Naive thymus-derived CD4-positive, alpha-beta T cell (primary cell): ENCODE data around the gene CNGA1. TPM values are rescaled to one million over a fixed set of nuclear protein-coding genes. Genes with fewer than 3 reads are reported as not detected.
"Not testable (repeated sequence)": the region's sequence is repeated elsewhere in the genome, so short reads cannot be mapped to it uniquely, and the experiment has no call there.

ENCODE experiments used
- ATAC-seq: fragments of 150-1000 bp; cut with Tn5 transposase; 2 replicates; pipeline ENCODE4 v1.10.0; 2021; ENCODE audit warnings: mild to moderate bottlenecking, moderate library complexity
- CTCF ChIA-PET: fragments of 350-600 bp; sonication (Branson Sonifier 250); formaldehyde crosslinking; loops from one replicate; lab custom pipeline; 2021; ENCODE audit warnings: antibody characterized with exemption; lab: Charles Lee
- POLR2A ChIA-PET: fragments of 350-600 bp; sonication (Branson Sonifier 250); formaldehyde crosslinking; loops from one replicate; lab custom pipeline; 2021; ENCODE audit warnings: antibody characterized with exemption, inconsistent platforms; lab: Charles Lee
- DNase-seq, 9 donors: peaks; one replicate each; pipeline versions ENCODE4 v3.0.0 to v3.0.0-alpha.2; 2020 to 2022; ENCODE audit warnings: mixed read lengths in 1 of 9
- H3K27ac ChIP-seq: one replicate; pipeline ENCODE4 v1.7.0; 2013; ENCODE audit warnings: mild to moderate bottlenecking, low read depth, low read length, moderate library complexity
- H3K27me3 ChIP-seq, 2 donors: one replicate each; pipeline ENCODE4 v1.7.0; 2013; ENCODE audit warnings: low read length in 2 of 2, mild to moderate bottlenecking in 2 of 2, moderate library complexity in 2 of 2; ENCODE audit not compliant: control insufficient read depth in 2 of 2, insufficient read depth in 2 of 2
- H3K36me3 ChIP-seq, 3 experiments: 1 replicate in 2 of 3; 2 replicates in 1 of 3; pipeline ENCODE4 v1.7.0; 2013; ENCODE audit warnings: low read length in 3 of 3, mild to moderate bottlenecking in 3 of 3, moderate library complexity in 1 of 3; ENCODE audit not compliant: insufficient read depth in 3 of 3, control insufficient read depth in 2 of 3
- H3K4me1 ChIP-seq, 2 donors: one replicate each; pipeline ENCODE4 v1.7.0; 2013; ENCODE audit warnings: low read length in 2 of 2, mild to moderate bottlenecking in 2 of 2, moderate library complexity in 1 of 2; ENCODE audit not compliant: control insufficient read depth in 2 of 2, insufficient read depth in 2 of 2
- H3K4me3 ChIP-seq: 2 replicates; pipeline ENCODE4 v1.7.0; 2013; ENCODE audit warnings: mild to moderate bottlenecking, low read length
- H3K9me3 ChIP-seq, 3 experiments: 1 replicate in 2 of 3; 2 replicates in 1 of 3; pipeline ENCODE4 v1.7.0; 2013; ENCODE audit warnings: low read length in 3 of 3; ENCODE audit not compliant: control insufficient read depth in 2 of 3
- H3K27ac Mint-ChIP-seq, 9 donors: one replicate each; pipeline ENCODE4 v1.8.0; 2020 to 2022; ENCODE audit warnings: mixed read lengths in 9 of 9, mild to moderate bottlenecking in 8 of 9, moderate library complexity in 5 of 9, inconsistent platforms in 2 of 9
- H3K27me3 Mint-ChIP-seq, 5 donors: one replicate each; pipeline ENCODE4 v1.8.0; 2021 to 2022; ENCODE audit warnings: mixed read lengths in 5 of 5, mild to moderate bottlenecking in 1 of 5
- H3K36me3 Mint-ChIP-seq, 5 donors: one replicate each; pipeline ENCODE4 v1.8.0; 2020 to 2022; ENCODE audit warnings: mixed read lengths in 5 of 5, mild to moderate bottlenecking in 3 of 5, inconsistent platforms in 1 of 5
- H3K4me1 Mint-ChIP-seq, 7 donors: one replicate each; pipeline ENCODE4 v1.8.0; 2020 to 2022; ENCODE audit warnings: mixed read lengths in 7 of 7, mild to moderate bottlenecking in 3 of 7, inconsistent platforms in 1 of 7
- H3K4me3 Mint-ChIP-seq, 10 donors: one replicate each; pipeline ENCODE4 v1.8.0; 2020 to 2022; ENCODE audit warnings: mild to moderate bottlenecking in 10 of 10, mixed read lengths in 10 of 10, moderate library complexity in 6 of 10, inconsistent platforms in 2 of 10
- H3K9me3 Mint-ChIP-seq, 11 donors: one replicate each; pipeline ENCODE4 v1.8.0; 2020 to 2022; ENCODE audit warnings: mixed read lengths in 11 of 11, mild to moderate bottlenecking in 4 of 11, inconsistent platforms in 1 of 11, moderate library complexity in 1 of 11
- intact Hi-C, 2 donors: fragments of 100-400 bp; cut with micrococcal nuclease; formaldehyde crosslinking; loops; one replicate each; pipeline ENCODE4 v1.15.1; 2023
- polyA plus RNA-seq, 2 donors: library from polyadenylated mRNA; unstranded; fragments of 300-500 nt; fragmentation: Illumina TruSeq; gene quantifications; one replicate each; pipeline ENCODE4 v1.2.3, GENCODE V29; 2021
- total RNA-seq, 6 experiments: library from RNA in 5 of 6; stranded (reverse) in 5 of 6; gene quantifications; 1 replicate in 5 of 6; 2 replicates in 1 of 6; pipeline ENCODE4 v1.2.3 and lab custom pipeline; 2021 to 2026

The CNGA1 gene
- total and polyA plus RNA-seq, 7 experiments from 2014 or later = 0.49 TPM; not detected in 6

DNA sequence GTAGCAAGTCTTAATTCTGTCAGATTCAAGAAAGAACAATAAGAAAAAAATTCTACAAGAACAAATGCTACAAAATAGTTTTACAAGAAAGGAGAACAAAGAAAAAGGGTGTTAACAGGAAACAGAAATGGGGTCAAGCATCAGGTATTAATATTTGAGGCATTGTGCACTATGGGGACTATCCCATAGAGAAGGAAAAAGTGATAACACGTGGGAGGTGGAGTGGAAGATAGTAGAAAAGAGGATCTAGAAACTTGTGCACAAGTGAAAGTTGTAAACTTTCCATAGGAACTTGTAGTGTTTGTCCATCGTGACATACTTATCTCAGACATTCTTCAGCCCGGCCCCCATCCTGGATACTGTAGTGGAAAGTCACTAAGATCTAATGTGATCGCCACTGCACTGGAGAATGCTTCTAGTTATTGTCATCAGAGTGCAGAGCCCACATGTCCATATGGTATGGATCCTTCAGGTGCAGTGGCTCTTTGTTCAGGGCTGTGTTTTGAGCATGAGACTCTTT lies 86.7 kb downstream of the CNGA1 start:
- no peak for DNase-seq
- no peak overlapping the region for H3K27ac ChIP-seq
- intact Hi-C loops = loop anchor here (5.0 kb wide), 3 partner anchors 92 to 1082 kb away; partner anchors contain the start of gene CORIN (in 1 of the 2)
- no peaks in the 10 kb centered on the region for H3K27me3 ChIP-seq
- Mint-ChIP-seq H3K27me3 (peaks cover 12 to 34% (median 19%) of the 10 kb centered on the region in 5 donors), H3K4me1 (peaks cover 5 to 9% (median 7%) of the 10 kb centered on the region in 7 donors), H3K9me3 (no peaks in the 10 kb centered on the region), H3K27ac (no peak overlapping the region), H3K4me3 (no peak overlapping the region), H3K36me3 (no peaks in the 10 kb centered on the region)
- no peaks in the 10 kb centered on the region for H3K4me1 ChIP-seq
- POLR2A ChIA-PET = no interaction called here
- no peak overlapping the region for H3K4me3 ChIP-seq
- H3K36me3 ChIP-seq = no peaks in the 10 kb centered on the region
- no peaks in the 10 kb centered on the region for H3K9me3 ChIP-seq
- CTCF ChIA-PET = no interaction called here
- no peak for ATAC-seq

DNA sequence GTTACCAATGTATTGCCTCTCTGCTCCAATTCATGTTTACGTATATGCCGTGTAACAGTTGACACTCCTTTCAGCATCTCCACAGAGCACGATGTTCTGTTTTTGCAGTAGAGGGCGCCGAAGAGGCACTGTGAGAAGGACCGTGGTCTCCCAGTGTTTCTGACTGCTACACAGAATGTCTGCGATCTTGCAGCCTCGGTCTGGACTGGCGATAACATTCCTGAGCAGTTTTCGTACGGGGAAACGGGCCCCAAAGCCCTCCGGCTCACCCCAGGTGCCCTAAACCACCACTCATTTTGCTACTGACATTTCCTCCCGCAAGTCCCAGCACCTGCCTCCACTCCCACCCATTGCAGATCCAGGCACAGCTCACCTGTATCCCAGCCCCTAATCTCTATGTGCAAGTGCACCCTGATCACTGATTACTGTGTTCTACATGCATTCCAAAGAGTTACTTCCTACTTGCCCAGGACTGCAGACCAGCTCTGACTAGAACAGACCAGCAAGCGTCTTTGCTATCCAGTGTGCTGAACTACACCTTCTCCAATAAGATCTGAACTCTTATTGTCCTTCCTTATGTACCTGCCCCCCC lies 89.7 kb downstream of the CNGA1 start:
- Mint-ChIP-seq H3K36me3 (no peaks in the 10 kb centered on the region), H3K4me3 (peak overlapping the region in 9 of 10 donors; percentile 25 to 70 (median 63)), H3K9me3 (no peaks in the 10 kb centered on the region), H3K27me3 (peaks cover 12 to 41% (median 22%) of the 10 kb centered on the region in 5 donors), H3K27ac (no peak overlapping the region), H3K4me1 (peaks cover 5 to 9% (median 7%) of the 10 kb centered on the region in 7 donors)
- H3K4me1 ChIP-seq = no peaks in the 10 kb centered on the region
- H3K27ac ChIP-seq = no peak overlapping the region
- POLR2A ChIA-PET = no interaction called here
- intact Hi-C loops = loop anchor here (1.0 to 2.0 kb wide), 5 partner anchors 8 to 218 kb away; no protein-coding TSS in a partner anchor
- DNase-seq (peak in 7 of 9 donors; percentile 15 to 55 (median 44)), ATAC-seq (peak; percentile 95)
- H3K4me3 ChIP-seq = peak overlapping the region; percentile 6
- CTCF ChIA-PET = interaction anchor here (1.5 kb wide), 1 partner anchor 10 kb away, joined by 5 read pairs; no protein-coding TSS in a partner anchor
- H3K36me3 ChIP-seq = no peaks in the 10 kb centered on the region
- no peaks in the 10 kb centered on the region for H3K27me3 ChIP-seq
- H3K9me3 ChIP-seq = no peaks in the 10 kb centered on the region

DNA sequence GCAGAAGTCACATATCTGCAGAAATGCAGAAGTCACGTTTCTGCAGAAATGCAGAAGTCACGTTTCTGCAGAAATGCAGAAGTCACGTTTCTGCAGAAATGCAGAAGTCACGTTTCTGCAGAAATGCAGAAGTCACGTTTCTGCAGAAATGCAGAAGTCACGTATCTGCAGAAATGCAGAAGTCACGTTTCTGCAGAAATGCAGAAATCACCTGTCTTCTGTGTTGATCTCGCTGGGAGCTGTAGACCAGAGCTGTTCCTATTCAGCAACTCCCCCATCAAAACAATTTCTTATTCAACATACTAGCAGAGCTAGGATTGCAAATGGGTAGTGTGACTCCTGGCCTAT lies 93.2 kb downstream of the CNGA1 start:
- H3K4me3 Mint-ChIP-seq, intact Hi-C loops, ATAC-seq, H3K9me3 ChIP-seq, H3K27ac Mint-ChIP-seq, H3K4me3 ChIP-seq, H3K36me3 ChIP-seq, H3K27ac ChIP-seq, H3K27me3 ChIP-seq, H3K4me1 ChIP-seq, H3K9me3 Mint-ChIP-seq, DNase-seq, CTCF ChIA-PET, H3K36me3 Mint-ChIP-seq, H3K4me1 Mint-ChIP-seq: not testable (repeated sequence)
- POLR2A ChIA-PET = interaction anchor here (0.7 kb wide), 1 partner anchor 11 kb away, joined by 4 read pairs; no protein-coding TSS in a partner anchor
- H3K27me3 Mint-ChIP-seq = peaks cover 8 to 43% (median 22%) of the 10 kb centered on the region in 5 donors

DNA sequence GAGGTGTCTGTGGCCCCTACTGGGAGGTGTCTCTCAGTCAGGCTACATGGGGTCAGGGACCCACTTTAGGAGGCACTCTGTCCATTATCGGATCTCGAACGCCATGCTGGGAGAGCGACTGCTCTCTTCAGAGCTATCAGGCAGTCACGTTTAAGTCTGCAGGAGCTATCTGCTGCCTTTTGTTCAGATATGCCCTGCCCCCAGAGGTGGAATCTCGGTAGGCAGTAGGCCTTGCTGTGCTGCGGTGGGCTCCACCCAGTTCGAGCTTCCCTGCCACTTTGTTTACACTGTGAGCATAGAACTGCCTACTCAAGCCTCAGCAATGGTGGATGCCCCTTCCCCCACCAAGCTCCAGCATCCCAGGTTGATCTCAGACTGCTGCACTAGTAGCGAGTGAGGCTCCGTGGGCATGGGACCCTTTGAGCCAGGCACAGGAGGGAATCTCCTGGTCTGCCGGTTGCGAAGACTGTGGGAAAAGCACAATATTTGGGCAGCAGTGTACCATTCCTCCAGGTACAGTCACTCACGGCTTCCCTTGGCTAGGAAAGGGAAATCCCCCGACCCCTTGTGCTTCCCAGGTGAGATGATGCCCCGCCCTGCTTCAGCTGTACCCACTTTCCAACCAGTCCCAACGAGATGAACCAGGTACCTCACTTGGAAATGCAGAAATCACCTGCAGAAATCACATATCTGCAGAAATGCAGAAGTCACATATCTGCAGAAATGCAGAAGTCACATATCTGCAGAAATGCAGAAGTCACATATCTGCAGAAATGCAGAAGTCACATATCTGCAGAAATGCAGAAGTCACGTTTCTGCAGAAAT lies 93.8 kb downstream of the CNGA1 start:
- H3K27me3 Mint-ChIP-seq = peaks cover 8 to 38% (median 22%) of the 10 kb centered on the region in 5 donors
- DNase-seq, H3K4me1 Mint-ChIP-seq, H3K4me3 ChIP-seq, POLR2A ChIA-PET, intact Hi-C loops, CTCF ChIA-PET, H3K36me3 Mint-ChIP-seq, H3K27ac Mint-ChIP-seq, H3K27me3 ChIP-seq, H3K4me3 Mint-ChIP-seq, H3K27ac ChIP-seq, H3K4me1 ChIP-seq, ATAC-seq, H3K9me3 ChIP-seq, H3K36me3 ChIP-seq: not testable (repeated sequence)
- peaks cover 0 to 11% (median 0%) of the 10 kb centered on the region in 11 donors for H3K9me3 Mint-ChIP-seq

DNA sequence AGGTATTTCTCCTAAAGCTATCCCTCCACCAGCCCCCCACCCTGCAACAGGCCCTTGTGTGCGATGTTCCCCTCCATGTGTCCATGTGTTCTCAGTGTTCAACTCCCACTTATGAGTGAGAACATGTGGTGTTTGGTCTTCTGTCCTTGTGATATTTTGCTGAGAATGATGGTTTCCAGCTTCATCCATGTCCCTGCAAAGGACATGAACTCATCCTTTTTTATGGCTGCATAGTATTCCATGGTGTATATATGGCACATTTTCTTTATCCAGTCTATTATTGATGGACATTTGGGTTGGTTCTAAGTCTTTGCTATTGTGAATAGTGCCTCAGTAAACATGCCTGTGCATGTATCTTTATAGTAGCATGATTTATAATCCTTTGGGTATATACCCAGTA lies 99.3 kb downstream of the CNGA1 start:
- CTCF ChIA-PET = interaction anchor here (1.4 kb wide), 1 partner anchor 9 kb away, joined by 5 read pairs; no protein-coding TSS in a partner anchor
- H3K4me3 ChIP-seq, DNase-seq, H3K27ac ChIP-seq, H3K36me3 ChIP-seq, H3K9me3 ChIP-seq, H3K27ac Mint-ChIP-seq, H3K27me3 ChIP-seq, ATAC-seq, H3K36me3 Mint-ChIP-seq, H3K4me3 Mint-ChIP-seq, intact Hi-C loops: not testable (repeated sequence)
- H3K9me3 Mint-ChIP-seq = peaks cover 0 to 12% (median 0%) of the 10 kb centered on the region in 11 donors
- POLR2A ChIA-PET = interaction anchor here (0.6 kb wide), 1 partner anchor 78 kb away, joined by 3 read pairs; no protein-coding TSS in a partner anchor
- peaks cover 12 to 15% of the 10 kb centered on the region in 2 donors for H3K4me1 ChIP-seq
- peaks cover 15 to 22% (median 21%) of the 10 kb centered on the region in 7 donors for H3K4me1 Mint-ChIP-seq
- H3K27me3 Mint-ChIP-seq = peaks cover 0 to 16% (median 0%) of the 10 kb centered on the region in 5 donors

DNA sequence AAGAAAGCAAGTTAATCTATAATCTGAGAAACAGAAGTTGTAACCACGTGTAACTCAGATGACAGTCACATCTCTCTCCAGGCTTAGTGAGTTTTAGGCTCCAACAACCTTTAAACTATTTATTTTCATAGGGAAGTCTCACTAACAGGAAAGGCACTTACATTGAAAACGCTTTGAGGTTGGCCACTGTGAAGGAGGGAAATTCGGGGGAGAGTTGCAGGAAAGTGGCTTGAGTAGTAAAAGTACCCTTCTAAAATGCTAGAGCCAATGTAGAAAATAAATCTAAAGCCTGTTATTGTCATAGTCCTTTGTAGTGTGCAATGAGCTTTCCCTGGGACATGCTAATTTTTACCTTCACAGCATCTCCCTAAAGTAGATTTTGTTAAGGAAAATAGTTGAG lies 101.1 kb downstream of the CNGA1 start:
- H3K4me3 Mint-ChIP-seq = peak overlapping the region in 9 of 10 donors; percentile 93 to 99 (median 96)
- Histone ChIP-seq H3K9me3 (no peaks in the 10 kb centered on the region), H3K4me1 (peaks cover 12 to 15% of the 10 kb centered on the region in 2 donors), H3K27ac (no peak overlapping the region), H3K36me3 (peaks cover 0 to 6% (median 0%) of the 10 kb centered on the region in 3 experiments), H3K4me3 (peak overlapping the region; percentile 92), H3K27me3 (no peaks in the 10 kb centered on the region)
- peaks cover 18 to 36% (median 31%) of the 10 kb centered on the region in 7 donors for H3K4me1 Mint-ChIP-seq
- peaks cover 0 to 12% (median 0%) of the 10 kb centered on the region in 11 donors for H3K9me3 Mint-ChIP-seq
- ATAC-seq (no peak), DNase-seq (no peak)
- POLR2A ChIA-PET = interaction anchor here (0.6 kb wide), 1 partner anchor 214 kb away, joined by 3 read pairs; no protein-coding TSS in a partner anchor
- H3K27me3 Mint-ChIP-seq = peaks cover 0 to 7% (median 0%) of the 10 kb centered on the region in 5 donors
- CTCF ChIA-PET = no interaction called here
- intact Hi-C loops = loop anchor here in 1 of 2 donors (2.0 kb wide), 2 partner anchors 213 to 223 kb away; no protein-coding TSS in a partner anchor
- peak overlapping the region in 2 of 9 donors; percentile 89 to 90 for H3K27ac Mint-ChIP-seq
- peaks cover 0 to 11% (median 6%) of the 10 kb centered on the region in 5 donors for H3K36me3 Mint-ChIP-seq
